HEK293 (cell line): Measurements from ENCODE around the gene TRAPPC12.

ENCODE experiments used
- CTCF ChIA-PET: fragments of 350-600 bp; formaldehyde crosslinking; extraction: SDS; loops from one replicate; lab custom pipeline; 2021; ENCODE audit warnings: antibody characterized with exemption; lab: Yijun Ruan, JAX
- POLR2A ChIA-PET: fragments of 300-600 bp; formaldehyde crosslinking; extraction: SDS; loops from one replicate; lab custom pipeline; 2020; ENCODE audit warnings: antibody characterized with exemption, inconsistent platforms; lab: Yijun Ruan, JAX
- H3K27ac ChIP-seq: fragments of 200-500 bp; sonication (Bioruptor generic); 2 replicates; pipeline ENCODE4 v1.5.1; 2014; ENCODE audit warnings: low read depth, low read length, control low read depth, inconsistent platforms; ENCODE audit errors: extremely low read depth
- H3K36me3 ChIP-seq, 2 experiments: fragments of 200-500 bp in 1 of 2; sonication (Bioruptor generic) in 1 of 2; 1 replicate in 1 of 2; 2 replicates in 1 of 2; pipeline ENCODE4 v1.5.1; 2014 to 2017; ENCODE audit warnings: inconsistent platforms in 2 of 2, low read length in 2 of 2; ENCODE audit not compliant: control insufficient read depth in 2 of 2, insufficient read depth in 1 of 2
- H3K4me1 ChIP-seq: fragments of 200-500 bp; sonication (Bioruptor generic); 2 replicates; pipeline ENCODE4 v1.5.1; 2014; ENCODE audit warnings: mild to moderate bottlenecking, low read length, inconsistent platforms; ENCODE audit not compliant: control insufficient read depth, insufficient read depth
- H3K4me3 ChIP-seq: 2 replicates; pipeline ENCODE4 v1.5.1; 2011; ENCODE audit warnings: low read depth, mild to moderate bottlenecking, control low read depth, low read length, moderate library complexity
- H3K9me3 ChIP-seq: fragments of 200-500 bp; sonication (Bioruptor generic); 2 replicates; pipeline ENCODE4 v1.5.1; 2014; ENCODE audit warnings: low read depth, low read length, inconsistent platforms; ENCODE audit not compliant: control insufficient read depth, insufficient read depth
- BCL11B ChIP-seq: fragments of 450-650 bp; formaldehyde crosslinking; IDR thresholded peaks from 2 replicates; pipeline ENCODE4 v1.5.1; 2016; ENCODE audit warnings: low read depth, missing biosample characterization, missing genetic modification characterization
- CTCF ChIP-seq: fragments of 450-650 bp; formaldehyde crosslinking; IDR thresholded peaks from 2 replicates; pipeline ENCODE4 v1.5.1; 2016; ENCODE audit warnings: missing biosample characterization, missing genetic modification characterization
- EGR2 ChIP-seq: fragments of 450-650 bp; formaldehyde crosslinking; IDR thresholded peaks from 2 replicates; pipeline ENCODE4 v1.5.1; 2016; ENCODE audit warnings: low read depth, missing biosample characterization, missing genetic modification characterization
- GLIS1 ChIP-seq: fragments of 450-650 bp; formaldehyde crosslinking; IDR thresholded peaks from 2 replicates; pipeline ENCODE4 v1.5.1; 2016; ENCODE audit warnings: missing biosample characterization, missing genetic modification characterization
- HOXD13 ChIP-seq: sonication (generic); formaldehyde crosslinking; IDR thresholded peaks from 2 replicates; pipeline ENCODE4 v1.8.0; 2022; ENCODE audit warnings: missing genetic modification reagents, borderline replicate concordance
- PRDM1 ChIP-seq: fragments of 450-650 bp; formaldehyde crosslinking; IDR thresholded peaks from 2 replicates; pipeline ENCODE4; 2016; ENCODE audit warnings: missing biosample characterization, missing genetic modification characterization
- REST ChIP-seq: fragments of 450-650 bp; formaldehyde crosslinking; IDR thresholded peaks from 2 replicates; pipeline ENCODE4 v1.5.1; 2016; ENCODE audit warnings: missing biosample characterization, missing genetic modification characterization
- YY2 ChIP-seq: fragments of 450-650 bp; formaldehyde crosslinking; IDR thresholded peaks from 2 replicates; pipeline ENCODE4 v1.5.1; 2016; ENCODE audit warnings: missing biosample characterization, missing genetic modification characterization
- ZNF138 ChIP-seq: fragments of 450-650 bp; formaldehyde crosslinking; IDR thresholded peaks from 2 replicates; pipeline ENCODE4 v1.5.1; 2016; ENCODE audit warnings: missing biosample characterization, missing genetic modification characterization, borderline replicate concordance
- ZNF140 ChIP-seq: fragments of 450-650 bp; formaldehyde crosslinking; IDR thresholded peaks from 2 replicates; pipeline ENCODE4 v1.5.1; 2016; ENCODE audit warnings: missing biosample characterization, missing genetic modification characterization
- ZNF146 ChIP-seq: fragments of 450-650 bp; formaldehyde crosslinking; IDR thresholded peaks from 2 replicates; pipeline ENCODE4 v1.5.1; 2016; ENCODE audit warnings: missing biosample characterization, missing genetic modification characterization
- ZNF16 ChIP-seq: fragments of 450-650 bp; formaldehyde crosslinking; IDR thresholded peaks from 2 replicates; pipeline ENCODE4 v1.5.1; 2016; ENCODE audit warnings: low read depth, missing biosample characterization, missing genetic modification characterization
- ZNF214 ChIP-seq: fragments of 450-650 bp; formaldehyde crosslinking; IDR thresholded peaks from 2 replicates; pipeline ENCODE4 v1.5.1; 2017; ENCODE audit warnings: missing biosample characterization, mild to moderate bottlenecking, missing genetic modification characterization, borderline replicate concordance
- ZNF223 ChIP-seq: fragments of 450-650 bp; formaldehyde crosslinking; IDR thresholded peaks from 2 replicates; pipeline ENCODE4 v1.5.1; 2016; ENCODE audit warnings: missing biosample characterization, missing genetic modification characterization
- ZNF239 ChIP-seq: fragments of 450-650 bp; formaldehyde crosslinking; IDR thresholded peaks from 2 replicates; pipeline ENCODE4 v1.5.1; 2016; ENCODE audit warnings: missing biosample characterization, missing genetic modification characterization
- ZNF362 ChIP-seq: fragments of 450-650 bp; formaldehyde crosslinking; IDR thresholded peaks from 2 replicates; pipeline ENCODE4 v1.5.1; 2016; ENCODE audit warnings: missing biosample characterization, missing genetic modification characterization
- ZNF560 ChIP-seq: fragments of 450-650 bp; formaldehyde crosslinking; IDR thresholded peaks from 2 replicates; pipeline ENCODE4 v1.5.1; 2017; ENCODE audit warnings: missing biosample characterization, missing genetic modification characterization, borderline replicate concordance
- ZNF610 ChIP-seq: fragments of 450-650 bp; formaldehyde crosslinking; IDR thresholded peaks from 2 replicates; pipeline ENCODE4 v1.5.1; 2016; ENCODE audit warnings: missing biosample characterization, missing genetic modification characterization, borderline replicate concordance
- ZNF623 ChIP-seq: fragments of 450-650 bp; formaldehyde crosslinking; IDR thresholded peaks from 2 replicates; pipeline ENCODE4 v1.5.1; 2016; ENCODE audit warnings: missing biosample characterization, missing genetic modification characterization
- ZNF626 ChIP-seq: fragments of 450-650 bp; sonication (Bioruptor Pico); formaldehyde crosslinking; IDR thresholded peaks from 2 replicates; pipeline ENCODE4 v1.5.1; 2018; ENCODE audit warnings: missing biosample characterization, missing genetic modification characterization, inconsistent platforms
- ZNF645 ChIP-seq: fragments of 450-650 bp; formaldehyde crosslinking; IDR thresholded peaks from 2 replicates; pipeline ENCODE4; 2016; ENCODE audit warnings: missing biosample characterization, missing genetic modification characterization
- ZNF660 ChIP-seq: fragments of 450-650 bp; IDR thresholded peaks from 2 replicates; pipeline ENCODE4 v1.5.1; 2018; ENCODE audit warnings: missing biosample characterization, mild to moderate bottlenecking, missing genetic modification characterization
- ZNF704 ChIP-seq: fragments of 450-650 bp; formaldehyde crosslinking; IDR thresholded peaks from 2 replicates; pipeline ENCODE4 v1.5.1; 2016; ENCODE audit warnings: missing biosample characterization, missing genetic modification characterization

TRAPPC12 gene

GRCh38 chr2:3404349-3404894 lies 24.9 kb downstream of the TRAPPC12 start:
- POLR2A ChIA-PET: no interaction called here
- no peak overlapping the region for H3K27ac ChIP-seq
- CTCF ChIA-PET: no interaction called here

GRCh38 chr2:3405307-3405706 lies 25.8 kb downstream of the TRAPPC12 start:
- Histone ChIP-seq H3K36me3 (peaks cover 11 to 41% of the 10 kb centered on the region in 2 experiments), H3K4me3 (no peak overlapping the region), H3K27ac (no peak overlapping the region), H3K9me3 (no peaks in the 10 kb centered on the region), H3K4me1 (no peaks in the 10 kb centered on the region)
- TF ChIP-seq ZNF623 (tag by site-specific recombination): no peak
- TF ChIP-seq ZNF16 (tag by site-specific recombination): no peak
- no peak for TF ChIP-seq GLIS1
- CTCF ChIA-PET: interaction anchor here (0.5 to 2.4 kb wide), 2 partner anchors 18 to 183 kb away, joined by 3 to 15 read pairs; no protein-coding TSS in a partner anchor
- POLR2A ChIA-PET: no interaction called here

More at GRCh38 chr2:3404349-3404894, 24.9 kb downstream of the TRAPPC12 start:
- no peaks in the 10 kb centered on the region for H3K9me3 ChIP-seq
- TF ChIP-seq BCL11B (tag by site-specific recombination) (no peak), ZNF146 (tag by site-specific recombination) (no peak), ZNF362 (no peak), ZNF560 (no peak), ZNF626 (tag by site-specific recombination) (no peak), ZNF138 (tag by site-specific recombination) (no peak), ZNF610 (tag by site-specific recombination) (no peak), ZNF214 (tag by site-specific recombination) (no peak), ZNF223 (tag by site-specific recombination) (no peak), CTCF (tag by site-specific recombination) (no peak)
- peaks cover 11 to 41% of the 10 kb centered on the region in 2 experiments for H3K36me3 ChIP-seq
- H3K4me1 ChIP-seq: no peaks in the 10 kb centered on the region
- no peak overlapping the region for H3K4me3 ChIP-seq

- POLR2A ChIA-PET: no interaction called here
- Histone ChIP-seq H3K36me3 (peaks cover 11 to 35% of the 10 kb centered on the region in 2 experiments), H3K4me3 (no peak overlapping the region), H3K9me3 (no peaks in the 10 kb centered on the region), H3K4me1 (no peaks in the 10 kb centered on the region), H3K27ac (no peak overlapping the region)
- CTCF ChIA-PET: interaction anchor here (2.4 kb wide), 1 partner anchor 18 kb away, joined by 15 read pairs; no protein-coding TSS in a partner anchor
- no peak for TF ChIP-seq HOXD13 (CRISPR knock-in tag)
- no peak for TF ChIP-seq ZNF140 (tag by site-specific recombination)
- TF ChIP-seq REST (tag by site-specific recombination): no peak
- no peak for TF ChIP-seq ZNF239 (tag by site-specific recombination)
- TF ChIP-seq ZNF704 (tag by site-specific recombination): no peak
- no peak for TF ChIP-seq YY2 (tag by site-specific recombination)
- TF ChIP-seq ZNF645: no peak
- no peak for TF ChIP-seq PRDM1 (tag by site-specific recombination)
- no peak for TF ChIP-seq EGR2 (tag by site-specific recombination)
- TF ChIP-seq ZNF660: no peak
Measured at GRCh38 chr2:3405876-3406275, 26.4 kb downstream of the TRAPPC12 start.
